ENCODE data around the gene SSTR3. TPM values are rescaled to one million over a fixed set of nuclear protein-coding genes. Genes with fewer than 3 reads are reported as not detected.

Gene SSTR3
- total and polyA plus RNA-seq, 2 of the 13 experiments (the other 11 are each of a cell fraction or from before 2014, with no cell fraction given): 0.08 to 0.64 TPM

DNA sequence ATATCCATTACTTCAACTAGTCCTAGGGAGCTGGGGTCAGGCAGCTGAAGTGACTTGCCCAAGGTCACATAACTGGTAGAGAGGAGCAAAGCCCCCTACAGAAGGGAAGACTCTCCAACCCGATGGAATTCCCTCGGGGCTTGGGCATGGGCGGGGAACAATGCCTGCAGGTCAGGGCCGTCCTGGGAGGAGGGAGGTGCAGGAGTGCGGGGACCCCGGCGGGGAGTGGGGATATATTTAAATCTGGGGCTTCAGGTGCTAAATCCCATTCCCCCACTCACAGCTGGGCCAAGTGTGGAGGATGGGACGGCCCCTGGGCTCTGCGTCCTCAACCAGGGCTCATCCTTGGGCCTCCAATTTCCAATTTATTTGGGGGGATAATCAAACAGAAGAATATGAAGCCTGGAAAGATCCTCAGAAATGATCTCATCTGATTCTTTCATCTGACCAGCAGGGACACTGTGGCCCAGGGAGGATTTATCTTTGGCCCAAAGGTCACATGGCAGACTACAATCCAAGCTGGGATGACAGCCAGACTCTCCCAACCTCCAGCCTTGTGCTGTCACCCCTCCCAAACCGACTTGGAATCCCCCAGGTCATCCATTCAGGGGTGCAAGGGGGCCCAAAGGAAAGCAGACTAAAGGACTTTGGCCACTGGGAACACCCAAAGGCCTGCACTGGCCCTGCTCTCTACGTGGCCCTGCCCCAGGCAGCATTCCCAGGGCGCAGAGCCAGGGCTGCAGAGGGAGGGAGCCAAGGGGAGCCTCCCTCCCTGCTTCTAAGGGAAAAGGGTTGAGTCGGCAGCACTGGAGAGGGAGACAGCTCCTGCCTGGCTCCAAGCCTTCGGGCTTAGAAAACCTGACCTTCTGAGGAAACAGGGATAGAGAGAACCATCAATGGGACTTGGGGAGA is 15.5 kb downstream of the SSTR3 start:
- Histone ChIP-seq H3K27me3 (ENCODE audit: control insufficient read depth in 1 of 2, insufficient read depth in 2 of 2, low read length in 2 of 2) (no peaks in the 10 kb centered on the region), H3K4me2 (ENCODE audit: low read depth, low read length) (peak overlapping the region; percentile 73), H3K4me3 (replicated peaks in 1 of 3; ENCODE audit: insufficient read depth in 1 of 3, low read depth in 2 of 3, low read length in 3 of 3) (peak overlapping the region in 1 of 3 experiments; percentile 80; a peak in 2 of 6 replicates), H4K20me1 (ENCODE audit: insufficient read depth, low read length) (peaks cover 3% of the 10 kb centered on the region; the same call in 1 of the 2 replicates), H3K9me3 (ENCODE audit: low read length) (no peaks in the 10 kb centered on the region), H3K4me1 (ENCODE audit: insufficient read depth, low read length) (peaks cover 74% of the 10 kb centered on the region), H2AFZ (ENCODE audit: low read length) (no peak overlapping the region), H3K79me2 (ENCODE audit: insufficient read depth, low read length) (no peaks in the 10 kb centered on the region), H3K27ac (ENCODE audit: extremely low read length, insufficient read depth, low read length) (peak overlapping the region; percentile 90), H3K36me3 (replicated peaks in 1 of 2; ENCODE audit: control insufficient read depth in 1 of 2, insufficient read depth in 2 of 2, low read length in 2 of 2) (no peaks in the 10 kb centered on the region), H3K9ac (ENCODE audit: insufficient read depth, low read depth, low read length) (peak overlapping the region; percentile 94)
- in situ Hi-C loops (cut with HindIII; ENCODE audit: extremely low pct_ligation_motif_present, low pct_unique_long_range_greater_than_20kb): loop anchor here (5.0 kb wide), 1 partner anchor 34 kb away; no protein-coding TSS in a partner anchor
- ATAC-seq (peak; percentile 51), DNase-seq (ENCODE audit: low spot score) (peak; percentile 83), FAIRE-seq (peak; percentile 92)
- POLR2A ChIA-PET: interaction anchor here (0.9 to 3.4 kb wide), 6 partner anchors 9 to 164 kb away, joined by 3 to 22 read pairs (median 6); partner anchors contain the start of gene C1QTNF6
- intact Hi-C loops (cut with micrococcal nuclease; ENCODE audit: unreplicated experiment): loop anchor here (1.0 to 5.0 kb wide), 3 partner anchors 18 to 164 kb away; no protein-coding TSS in a partner anchor
- WGBS (ENCODE audit: low lambda C conversion rate): 2% methylated on average over 12 of the region's 14 CpGs
- BruUV-seq (replicated peaks): no TSS peak
- CTCF ChIA-PET (ENCODE audit: low intra/inter-chr PET ratio, low total read pairs): interaction anchor here (1.1 to 5.1 kb wide), 3 partner anchors 30 to 64 kb away, joined by 3 to 57 read pairs (median 6); no protein-coding TSS in a partner anchor
- TF ChIP-seq ZNF773 (CRISPR knock-in tag; IDR thresholded peaks at IDR 0.05; ENCODE audit: borderline replicate concordance) (no peak), FLYWCH1 (CRISPR knock-in tag; IDR thresholded peaks at IDR 0.05) (no peak), ZZZ3 (CRISPR knock-in tag; IDR thresholded peaks at IDR 0.05; ENCODE audit: borderline replicate concordance) (no peak), TEAD2 (CRISPR knock-in tag; IDR thresholded peaks at IDR 0.05) (no peak), CENPT (CRISPR knock-in tag; IDR thresholded peaks at IDR 0.05; ENCODE audit: low read depth) (no peak)
- TF ChIP-seq, protein P1, sequence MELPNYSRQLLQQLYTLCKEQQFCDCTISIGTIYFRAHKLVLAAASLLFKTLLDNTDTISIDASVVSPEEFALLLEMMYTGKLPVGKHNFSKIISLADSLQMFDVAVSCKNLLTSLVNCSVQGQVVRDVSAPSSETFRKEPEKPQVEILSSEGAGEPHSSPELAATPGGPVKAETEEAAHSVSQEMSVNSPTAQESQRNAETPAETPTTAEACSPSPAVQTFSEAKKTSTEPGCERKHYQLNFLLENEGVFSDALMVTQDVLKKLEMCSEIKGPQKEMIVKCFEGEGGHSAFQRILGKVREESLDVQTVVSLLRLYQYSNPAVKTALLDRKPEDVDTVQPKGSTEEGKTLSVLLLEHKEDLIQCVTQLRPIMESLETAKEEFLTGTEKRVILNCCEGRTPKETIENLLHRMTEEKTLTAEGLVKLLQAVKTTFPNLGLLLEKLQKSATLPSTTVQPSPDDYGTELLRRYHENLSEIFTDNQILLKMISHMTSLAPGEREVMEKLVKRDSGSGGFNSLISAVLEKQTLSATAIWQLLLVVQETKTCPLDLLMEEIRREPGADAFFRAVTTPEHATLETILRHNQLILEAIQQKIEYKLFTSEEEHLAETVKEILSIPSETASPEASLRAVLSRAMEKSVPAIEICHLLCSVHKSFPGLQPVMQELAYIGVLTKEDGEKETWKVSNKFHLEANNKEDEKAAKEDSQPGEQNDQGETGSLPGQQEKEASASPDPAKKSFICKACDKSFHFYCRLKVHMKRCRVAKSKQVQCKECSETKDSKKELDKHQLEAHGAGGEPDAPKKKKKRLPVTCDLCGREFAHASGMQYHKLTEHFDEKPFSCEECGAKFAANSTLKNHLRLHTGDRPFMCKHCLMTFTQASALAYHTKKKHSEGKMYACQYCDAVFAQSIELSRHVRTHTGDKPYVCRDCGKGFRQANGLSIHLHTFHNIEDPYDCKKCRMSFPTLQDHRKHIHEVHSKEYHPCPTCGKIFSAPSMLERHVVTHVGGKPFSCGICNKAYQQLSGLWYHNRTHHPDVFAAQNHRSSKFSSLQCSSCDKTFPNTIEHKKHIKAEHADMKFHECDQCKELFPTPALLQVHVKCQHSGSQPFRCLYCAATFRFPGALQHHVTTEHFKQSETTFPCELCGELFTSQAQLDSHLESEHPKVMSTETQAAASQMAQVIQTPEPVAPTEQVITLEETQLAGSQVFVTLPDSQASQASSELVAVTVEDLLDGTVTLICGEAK (IDR thresholded peaks at IDR 0.05): no peak
- TF ChIP-seq, protein P1 (CRISPR knock-in tag; IDR thresholded peaks at IDR 0.05): no peak
- TF ChIP-seq, protein P2, sequence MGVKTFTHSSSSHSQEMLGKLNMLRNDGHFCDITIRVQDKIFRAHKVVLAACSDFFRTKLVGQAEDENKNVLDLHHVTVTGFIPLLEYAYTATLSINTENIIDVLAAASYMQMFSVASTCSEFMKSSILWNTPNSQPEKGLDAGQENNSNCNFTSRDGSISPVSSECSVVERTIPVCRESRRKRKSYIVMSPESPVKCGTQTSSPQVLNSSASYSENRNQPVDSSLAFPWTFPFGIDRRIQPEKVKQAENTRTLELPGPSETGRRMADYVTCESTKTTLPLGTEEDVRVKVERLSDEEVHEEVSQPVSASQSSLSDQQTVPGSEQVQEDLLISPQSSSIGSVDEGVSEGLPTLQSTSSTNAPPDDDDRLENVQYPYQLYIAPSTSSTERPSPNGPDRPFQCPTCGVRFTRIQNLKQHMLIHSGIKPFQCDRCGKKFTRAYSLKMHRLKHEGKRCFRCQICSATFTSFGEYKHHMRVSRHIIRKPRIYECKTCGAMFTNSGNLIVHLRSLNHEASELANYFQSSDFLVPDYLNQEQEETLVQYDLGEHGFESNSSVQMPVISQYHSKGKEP (CRISPR knock-in tag; IDR thresholded peaks at IDR 0.05): no peak
- TF ChIP-seq, protein P3, sequence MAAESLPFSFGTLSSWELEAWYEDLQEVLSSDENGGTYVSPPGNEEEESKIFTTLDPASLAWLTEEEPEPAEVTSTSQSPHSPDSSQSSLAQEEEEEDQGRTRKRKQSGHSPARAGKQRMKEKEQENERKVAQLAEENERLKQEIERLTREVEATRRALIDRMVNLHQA (CRISPR knock-in tag; IDR thresholded peaks at IDR 0.05): no peak
